HEK293 (cell line): ENCODE data around the gene PDE4B.

ENCODE experiments used
- EGR2 ChIP-seq: fragments of 450-650 bp; formaldehyde crosslinking; IDR thresholded peaks from 2 replicates; pipeline ENCODE4 v1.5.1; 2016; ENCODE audit warnings: low read depth, missing biosample characterization, missing genetic modification characterization
- GLI2 ChIP-seq: fragments of 450-650 bp; formaldehyde crosslinking; IDR thresholded peaks from 2 replicates; pipeline ENCODE4; 2017; ENCODE audit warnings: missing biosample characterization, missing genetic modification characterization, low read depth, borderline replicate concordance
- GLI4 ChIP-seq: fragments of 450-650 bp; formaldehyde crosslinking; IDR thresholded peaks from 2 replicates; pipeline ENCODE4 v1.5.1; 2016; ENCODE audit warnings: missing biosample characterization, missing genetic modification characterization
- GLIS2 ChIP-seq: fragments of 450-650 bp; formaldehyde crosslinking; IDR thresholded peaks from 2 replicates; pipeline ENCODE4 v1.5.1; 2016; ENCODE audit warnings: missing biosample characterization, missing genetic modification characterization
- KLF7 ChIP-seq: fragments of 450-650 bp; formaldehyde crosslinking; IDR thresholded peaks from 2 replicates; pipeline ENCODE4 v1.5.1; 2016; ENCODE audit warnings: missing biosample characterization, missing genetic modification characterization, borderline replicate concordance
- MYNN ChIP-seq: fragments of 450-650 bp; formaldehyde crosslinking; IDR thresholded peaks from 2 replicates; pipeline ENCODE4 v1.5.1; 2016; ENCODE audit warnings: missing biosample characterization, missing genetic modification characterization, borderline replicate concordance
- REPIN1 ChIP-seq: fragments of 450-650 bp; formaldehyde crosslinking; IDR thresholded peaks from 2 replicates; pipeline ENCODE4 v1.5.1; 2017; ENCODE audit warnings: missing biosample characterization, missing genetic modification characterization, low read depth
- TRIM28 ChIP-seq: IDR thresholded peaks from 2 replicates; pipeline ENCODE4 v1.6.1; 2011; ENCODE audit warnings: low read length, control low read depth, borderline replicate concordance
- TSHZ1 ChIP-seq: fragments of 450-650 bp; formaldehyde crosslinking; IDR thresholded peaks from 2 replicates; pipeline ENCODE4 v1.5.1; 2016; ENCODE audit warnings: missing biosample characterization, missing genetic modification characterization, borderline replicate concordance
- YY2 ChIP-seq: fragments of 450-650 bp; formaldehyde crosslinking; IDR thresholded peaks from 2 replicates; pipeline ENCODE4 v1.5.1; 2016; ENCODE audit warnings: missing biosample characterization, missing genetic modification characterization
- ZBTB21 ChIP-seq: fragments of 450-650 bp; formaldehyde crosslinking; IDR thresholded peaks from 2 replicates; pipeline ENCODE4 v1.5.1; 2017; ENCODE audit warnings: missing biosample characterization, missing genetic modification characterization
- ZBTB26 ChIP-seq: fragments of 450-650 bp; formaldehyde crosslinking; optimal IDR thresholded peaks from 2 replicates; pipeline ENCODE3; 2016; ENCODE audit warnings: missing biosample characterization, mild to moderate bottlenecking, missing genetic modification characterization
- ZBTB7A ChIP-seq: fragments of 450-650 bp; formaldehyde crosslinking; IDR thresholded peaks from 2 replicates; pipeline ENCODE4 v1.5.1; 2016; ENCODE audit warnings: low read depth, missing biosample characterization, missing genetic modification characterization
- ZFP41 ChIP-seq: fragments of 450-650 bp; formaldehyde crosslinking; IDR thresholded peaks from 2 replicates; pipeline ENCODE4 v1.5.1; 2016; ENCODE audit warnings: missing biosample characterization, missing genetic modification characterization, borderline replicate concordance
- ZNF138 ChIP-seq: fragments of 450-650 bp; formaldehyde crosslinking; IDR thresholded peaks from 2 replicates; pipeline ENCODE4 v1.5.1; 2016; ENCODE audit warnings: missing biosample characterization, missing genetic modification characterization, borderline replicate concordance
- ZNF266 ChIP-seq: fragments of 450-650 bp; formaldehyde crosslinking; IDR thresholded peaks from 2 replicates; pipeline ENCODE4 v1.5.1; 2016; ENCODE audit warnings: missing biosample characterization, missing genetic modification characterization, low read depth
- ZNF292 ChIP-seq: fragments of 450-650 bp; formaldehyde crosslinking; IDR thresholded peaks from 2 replicates; pipeline ENCODE4 v1.5.1; 2016; ENCODE audit warnings: low read depth, missing biosample characterization, missing genetic modification characterization, borderline replicate concordance
- ZNF324 ChIP-seq: fragments of 450-650 bp; formaldehyde crosslinking; IDR thresholded peaks from 2 replicates; pipeline ENCODE4 v1.5.1; 2016; ENCODE audit warnings: missing biosample characterization, missing genetic modification characterization
- ZNF335 ChIP-seq: fragments of 450-650 bp; formaldehyde crosslinking; conservative IDR thresholded peaks from 2 replicates; pipeline ENCODE4 v1.5.1; 2016; ENCODE audit warnings: missing biosample characterization, missing genetic modification characterization
- ZNF341 ChIP-seq: fragments of 450-650 bp; formaldehyde crosslinking; IDR thresholded peaks from 2 replicates; pipeline ENCODE4; 2016; ENCODE audit warnings: low read depth, missing biosample characterization, missing genetic modification characterization
- ZNF354C ChIP-seq: fragments of 450-650 bp; formaldehyde crosslinking; IDR thresholded peaks from 2 replicates; pipeline ENCODE4 v1.5.1; 2016; ENCODE audit warnings: missing biosample characterization, missing genetic modification characterization, low read depth, borderline replicate concordance
- ZNF398 ChIP-seq: fragments of 450-650 bp; formaldehyde crosslinking; IDR thresholded peaks from 2 replicates; pipeline ENCODE4 v1.5.1; 2017; ENCODE audit warnings: missing biosample characterization, missing genetic modification characterization
- ZNF449 ChIP-seq: fragments of 450-650 bp; formaldehyde crosslinking; IDR thresholded peaks from 2 replicates; pipeline ENCODE4 v1.5.1; 2017; ENCODE audit warnings: missing biosample characterization, mild to moderate bottlenecking, missing genetic modification characterization, moderate library complexity
- ZNF473 ChIP-seq: fragments of 450-650 bp; formaldehyde crosslinking; IDR thresholded peaks from 2 replicates; pipeline ENCODE4 v1.5.1; 2017; ENCODE audit warnings: missing biosample characterization, missing genetic modification characterization
- ZNF558 ChIP-seq: fragments of 450-650 bp; formaldehyde crosslinking; IDR thresholded peaks from 2 replicates; pipeline ENCODE4 v1.5.1; 2016; ENCODE audit warnings: missing biosample characterization, missing genetic modification characterization
- ZNF571 ChIP-seq: fragments of 450-650 bp; formaldehyde crosslinking; IDR thresholded peaks from 2 replicates; pipeline ENCODE4 v1.5.0; 2017; ENCODE audit warnings: missing biosample characterization, missing genetic modification characterization
- ZNF596 ChIP-seq: fragments of 450-650 bp; IDR thresholded peaks from 2 replicates; pipeline ENCODE4 v1.5.0; 2018; ENCODE audit warnings: missing biosample characterization, mild to moderate bottlenecking, missing genetic modification characterization, moderate library complexity
- ZNF664 ChIP-seq: fragments of 450-650 bp; formaldehyde crosslinking; IDR thresholded peaks from 2 replicates; pipeline ENCODE4 v1.5.1; 2016; ENCODE audit warnings: missing biosample characterization, missing genetic modification characterization
- ZNF677 ChIP-seq: fragments of 450-650 bp; IDR thresholded peaks from 2 replicates; pipeline ENCODE4 v1.5.0; 2018; ENCODE audit warnings: missing biosample characterization, mild to moderate bottlenecking, missing genetic modification characterization, moderate library complexity
- ZSCAN18 ChIP-seq: fragments of 450-650 bp; formaldehyde crosslinking; IDR thresholded peaks from 2 replicates; pipeline ENCODE4 v1.5.1; 2016; ENCODE audit warnings: missing biosample characterization, missing genetic modification characterization
- ZSCAN5A ChIP-seq: fragments of 450-650 bp; formaldehyde crosslinking; IDR thresholded peaks from 2 replicates; pipeline ENCODE4 v1.5.1; 2016; ENCODE audit warnings: missing biosample characterization, missing genetic modification characterization

PDE4B gene

GRCh38 chr1:65964123-65964522 lies 171.4 kb downstream of the PDE4B start (continued):
- TF ChIP-seq ZSCAN5A (tag by site-specific recombination) (no peak), ZNF266 (tag by site-specific recombination) (no peak), EGR2 (tag by site-specific recombination) (no peak), REPIN1 (no peak), ZNF138 (no peak), GLI4 (no peak), ZNF596 (tag by site-specific recombination) (no peak), ZNF677 (tag by site-specific recombination) (no peak), ZNF473 (no peak), YY2 (no peak), ZNF449 (0 out of 2 replicates have a peak, but pooled peaks have one; percentile 15), ZNF354C (tag by site-specific recombination) (no peak), ZNF335 (tag by site-specific recombination) (no peak), KLF7 (tag by site-specific recombination) (no peak), ZSCAN18 (tag by site-specific recombination) (no peak), ZBTB26 (tag by site-specific recombination) (no peak), ZNF292 (tag by site-specific recombination) (no peak), TRIM28 (0 out of 2 replicates have a peak, but pooled peaks have one; percentile 42), ZNF558 (tag by site-specific recombination) (no peak), GLI2 (tag by site-specific recombination) (no peak), ZNF664 (tag by site-specific recombination) (no peak), MYNN (no peak), GLIS2 (tag by site-specific recombination) (no peak), TSHZ1 (tag by site-specific recombination) (no peak), ZBTB7A (no peak), ZNF324 (tag by site-specific recombination) (no peak), ZFP41 (no peak), ZNF571 (tag by site-specific recombination) (no peak), ZBTB21 (0 out of 2 replicates have a peak, but pooled peaks have one; percentile 43), ZNF398 (no peak), ZNF341 (no peak)
